Liver (tissue), 9 donors: Measurements from ENCODE around the gene CENPX. TPM values are rescaled to one million over a fixed set of nuclear protein-coding genes. Genes with fewer than 3 reads are reported as not detected.

Source experiments
- DNase-seq: peaks from one replicate; pipeline ENCODE4 v3.0.0-alpha.2; 2017; ENCODE audit warnings: low spot score
- H3K27ac ChIP-seq, 2 donors: one replicate each; pipeline ENCODE4 v1.7.0; 2013; ENCODE audit warnings: inconsistent platforms in 2 of 2, low read length in 2 of 2, control low read depth in 1 of 2, low read depth in 1 of 2, mild to moderate bottlenecking in 1 of 2
- H3K27me3 ChIP-seq, 4 donors: one replicate each; pipeline versions ENCODE4 v1.6.1 to v1.7.0; 2013; ENCODE audit warnings: low read length in 3 of 4, inconsistent platforms in 1 of 4, mild to moderate bottlenecking in 1 of 4, moderate library complexity in 1 of 4; ENCODE audit not compliant: control insufficient read depth in 4 of 4, insufficient read depth in 4 of 4
- H3K36me3 ChIP-seq, 4 donors: one replicate each; pipeline versions ENCODE4 v1.6.1 to v1.7.0; 2013; ENCODE audit warnings: low read length in 3 of 4, mild to moderate bottlenecking in 3 of 4, low read depth in 1 of 4, moderate library complexity in 1 of 4; ENCODE audit not compliant: control insufficient read depth in 4 of 4, insufficient read depth in 3 of 4
- H3K4me1 ChIP-seq, 4 donors: one replicate each; pipeline versions ENCODE4 v1.6.1 to v1.7.0; 2013; ENCODE audit warnings: low read length in 3 of 4, mild to moderate bottlenecking in 3 of 4, moderate library complexity in 1 of 4; ENCODE audit not compliant: control insufficient read depth in 4 of 4, insufficient read depth in 4 of 4
- H3K4me3 ChIP-seq, 3 donors: one replicate each; pipeline versions ENCODE4 v1.6.1 to v1.7.0; 2013; ENCODE audit warnings: low read length in 3 of 3, control low read depth in 1 of 3, low read depth in 1 of 3, mild to moderate bottlenecking in 1 of 3
- H3K9ac ChIP-seq, 2 donors: one replicate each; pipeline ENCODE4 v1.7.0; 2013; ENCODE audit warnings: low read length in 2 of 2, mild to moderate bottlenecking in 2 of 2, moderate library complexity in 2 of 2, control low read depth in 1 of 2, low read depth in 1 of 2
- H3K9me3 ChIP-seq, 4 donors: one replicate each; pipeline versions ENCODE4 v1.6.1 to v1.7.0; 2013; ENCODE audit warnings: low read length in 3 of 4; ENCODE audit not compliant: control insufficient read depth in 4 of 4
- ATF3 ChIP-seq: IDR thresholded peaks from 2 replicates; pipeline ENCODE4 v1.6.1; 2016; ENCODE audit warnings: antibody characterized with exemption
- CTCF ChIP-seq: fragments of 150-350 bp; IDR thresholded peaks from 2 replicates; pipeline ENCODE4 v1.5.1; 2017; ENCODE audit warnings: improper control_type of control experiment, low read depth, low read length; ENCODE audit not compliant: missing input control
- EGR1 ChIP-seq, 2 donors: IDR thresholded peaks; 2 replicates each; pipeline ENCODE4 v1.6.1; 2016 to 2018; ENCODE audit warnings: antibody characterized with exemption in 2 of 2, low read depth in 2 of 2
- FOXA1 ChIP-seq: IDR thresholded peaks from 2 replicates; pipeline ENCODE4 v1.6.1; 2016; ENCODE audit warnings: antibody characterized with exemption
- FOXA2 ChIP-seq: IDR thresholded peaks from 2 replicates; pipeline ENCODE4 v1.6.1; 2016; ENCODE audit warnings: antibody characterized with exemption
- GABPA ChIP-seq, 2 donors: IDR thresholded peaks in 1 of 2; conservative IDR thresholded peaks in 1 of 2; 2 replicates each; pipeline ENCODE4 v1.6.1; 2016; ENCODE audit warnings: antibody characterized with exemption in 2 of 2, mild to moderate bottlenecking in 1 of 2, moderate library complexity in 1 of 2
- HNF4A ChIP-seq, 2 donors: conservative IDR thresholded peaks; 2 replicates each; pipeline ENCODE4 v1.6.1; 2016; ENCODE audit warnings: antibody characterized with exemption in 2 of 2, mild to moderate bottlenecking in 2 of 2
- HNF4G ChIP-seq: IDR thresholded peaks from 2 replicates; pipeline ENCODE4 v1.6.1; 2016; ENCODE audit warnings: antibody characterized with exemption
- JUND ChIP-seq, 2 donors: IDR thresholded peaks; 2 replicates each; pipeline ENCODE4 v1.6.1; 2016; ENCODE audit warnings: antibody characterized with exemption in 2 of 2
- NR2F2 ChIP-seq: IDR thresholded peaks from 2 replicates; pipeline ENCODE4 v1.6.1; 2016; ENCODE audit warnings: antibody characterized with exemption
- RAD21 ChIP-seq, 2 donors: IDR thresholded peaks; 2 replicates each; pipeline ENCODE4 v1.6.1; 2016; ENCODE audit warnings: antibody characterized with exemption in 2 of 2, mild to moderate bottlenecking in 2 of 2
- RXRA ChIP-seq, 2 donors: IDR thresholded peaks; 2 replicates each; pipeline ENCODE4 v1.6.1; 2017 to 2018; ENCODE audit warnings: antibody characterized with exemption in 2 of 2, mild to moderate bottlenecking in 1 of 2
- SP1 ChIP-seq: IDR thresholded peaks from 2 replicates; pipeline ENCODE4 v1.6.1; 2018; ENCODE audit warnings: antibody characterized with exemption, mild to moderate bottlenecking
- TAF1 ChIP-seq: conservative IDR thresholded peaks from 2 replicates; pipeline ENCODE4 v1.6.1; 2016; ENCODE audit warnings: antibody characterized with exemption, mild to moderate bottlenecking
- YY1 ChIP-seq: IDR thresholded peaks from 2 replicates; pipeline ENCODE4 v1.6.1; 2016; ENCODE audit warnings: antibody characterized with exemption, mild to moderate bottlenecking
- ZBTB33 ChIP-seq: IDR thresholded peaks from 2 replicates; pipeline ENCODE4 v1.6.1; 2016; ENCODE audit warnings: antibody characterized with exemption
- WGBS: extraction: QIAGEN DNeasy Blood & Tissue Kit; methylation state at CpG from one replicate; pipeline ENCODE4 v1.1.7; 2013; 5-methylcytosine and 5-hydroxymethylcytosine counted together
- polyA plus RNA-seq, 2 donors: library from polyadenylated mRNA; stranded (reverse) in 1 of 2; unstranded in 1 of 2; fragments of 200-250 nt in 1 of 2; fragments of >200 nt in 1 of 2; fragmentation: Nextera tagmentation in 1 of 2; extraction: Ambion mirVana in 1 of 2; gene quantifications; one replicate each; pipeline versions ENCODE4 v1.2.1 to v1.2.3, GENCODE V29; 2013 to 2015
- total RNA-seq, 2 donors: library from RNA; depleted of rRNA; stranded (reverse); fragments of >200 nt; gene quantifications; one replicate each; pipeline ENCODE4 v1.2.3, GENCODE V29; 2014
- TF ChIP-seq, protein P1 (sequence below): IDR thresholded peaks from 2 replicates; pipeline ENCODE4 v1.6.1; 2016; ENCODE audit warnings: antibody characterized with exemption, mild to moderate bottlenecking
- TF ChIP-seq, protein P2 (sequence below): IDR thresholded peaks from 2 replicates; pipeline ENCODE4 v1.6.1; 2016; ENCODE audit warnings: antibody characterized with exemption
- donor health status: healthy.
- donor health status: healthy.
- donor health status: healthy.
- donor health status: healthy.
- donor health status: healthy.

CENPX gene
- total and polyA plus RNA-seq, 4 donors: 22.5 to 83.9 (median 44.9) TPM

DNA sequence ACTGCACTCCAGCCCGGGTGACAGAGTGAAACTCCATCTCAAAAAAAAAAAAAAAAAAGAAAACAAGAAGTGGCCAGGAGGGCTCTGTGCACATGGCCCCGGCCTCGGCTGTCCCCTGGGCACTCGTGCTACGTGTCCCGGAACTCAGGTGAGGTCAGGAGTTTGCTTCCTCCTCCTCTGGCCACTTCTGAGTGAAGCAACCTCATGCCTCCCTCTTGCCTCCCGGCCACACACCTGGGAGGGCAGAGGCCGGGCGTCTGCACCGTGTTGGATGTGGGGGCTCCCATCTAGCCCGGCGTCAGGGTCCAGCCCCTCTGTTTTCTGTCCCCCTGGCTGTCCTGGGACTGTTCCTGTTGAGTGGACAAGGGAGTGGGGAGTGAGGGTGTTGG lies 23.1 kb downstream of the CENPX start:
- WGBS: 76% methylated on average over 12 of the region's 12 CpGs
- Histone ChIP-seq H3K9ac (no peak overlapping the region), H3K36me3 (peaks cover 0 to 3% (median under 1%) of the 10 kb centered on the region in 4 donors), H3K4me1 (peaks cover 6 to 21% (median 12%) of the 10 kb centered on the region in 4 donors), H3K4me3 (no peak overlapping the region), H3K27ac (peak overlapping the region in 1 of 2 donors; percentile 52), H3K27me3 (no peaks in the 10 kb centered on the region), H3K9me3 (no peaks in the 10 kb centered on the region)
- TF ChIP-seq FOXA1: no peak
- peak in 1 of 2 donors; percentile 7 for TF ChIP-seq RXRA (IDR thresholded peaks at IDR 0.05)
- TF ChIP-seq HNF4G: no peak
- no peak for DNase-seq

DNA sequence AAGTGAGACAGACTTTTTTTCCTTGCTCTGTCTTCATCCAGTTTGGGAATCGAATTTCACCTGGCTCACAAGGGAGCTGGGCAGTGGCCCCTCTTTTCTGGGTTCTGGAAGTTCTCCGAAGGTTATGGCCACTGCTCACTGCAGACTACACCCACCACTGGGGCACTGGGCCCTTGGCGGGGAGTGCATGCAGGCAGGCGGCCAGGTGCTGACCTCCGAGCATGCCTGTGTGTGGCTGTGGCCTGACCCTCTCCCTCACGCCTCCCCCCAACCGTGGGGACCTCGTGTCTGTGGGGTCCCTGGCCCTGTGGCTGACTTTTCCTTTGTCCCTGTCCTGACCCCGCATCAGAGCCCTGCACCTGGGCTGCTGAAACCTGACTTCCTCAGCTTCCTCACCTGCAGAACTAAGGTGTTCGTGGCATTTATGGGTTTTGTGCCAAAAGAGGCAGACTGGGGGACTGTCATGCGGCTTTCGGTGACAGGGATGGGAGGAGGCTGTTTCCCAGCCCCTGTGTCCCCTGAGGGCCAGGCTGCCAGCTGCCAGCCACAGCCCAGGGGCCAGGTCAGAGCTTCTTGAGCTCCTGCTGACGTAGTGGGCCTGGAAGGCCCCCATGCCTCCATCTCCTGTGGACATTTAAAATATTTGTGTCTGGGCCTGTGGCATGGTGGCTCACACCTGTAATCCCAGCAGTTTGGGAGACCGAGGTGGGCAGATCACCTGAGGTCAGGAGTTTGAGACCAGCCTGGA lies 23.8 kb downstream of the CENPX start:
- WGBS: 91% methylated on average over 14 of the region's 14 CpGs
- no peak overlapping the region for H3K27ac ChIP-seq
- H3K36me3 ChIP-seq: peaks cover 0 to 3% (median 2%) of the 10 kb centered on the region in 4 donors
- H3K4me1 ChIP-seq: peaks cover 6 to 25% (median 17%) of the 10 kb centered on the region in 4 donors
- H3K9me3 ChIP-seq: no peaks in the 10 kb centered on the region
- no peak overlapping the region for H3K4me3 ChIP-seq
- no peak overlapping the region for H3K9ac ChIP-seq
- TF ChIP-seq EGR1 (IDR thresholded peaks at IDR 0.05; ENCODE audit: low read depth in 2 of 2) (no peak), CTCF (no peak), GABPA (IDR thresholded peaks at IDR 0.05 in 1 of 2, conservative IDR thresholded peaks at IDR 0.05 in 1 of 2) (no peak), ATF3 (no peak), YY1 (no peak), TAF1 (no peak), HNF4G (no peak), FOXA2 (no peak), NR2F2 (no peak), JUND (IDR thresholded peaks at IDR 0.05) (no peak), FOXA1 (no peak), SP1 (no peak), ZBTB33 (no peak), RAD21 (IDR thresholded peaks at IDR 0.05) (no peak), RXRA (IDR thresholded peaks at IDR 0.05) (no peak), HNF4A (conservative IDR thresholded peaks at IDR 0.05) (no peak)
- TF ChIP-seq, protein P1, sequence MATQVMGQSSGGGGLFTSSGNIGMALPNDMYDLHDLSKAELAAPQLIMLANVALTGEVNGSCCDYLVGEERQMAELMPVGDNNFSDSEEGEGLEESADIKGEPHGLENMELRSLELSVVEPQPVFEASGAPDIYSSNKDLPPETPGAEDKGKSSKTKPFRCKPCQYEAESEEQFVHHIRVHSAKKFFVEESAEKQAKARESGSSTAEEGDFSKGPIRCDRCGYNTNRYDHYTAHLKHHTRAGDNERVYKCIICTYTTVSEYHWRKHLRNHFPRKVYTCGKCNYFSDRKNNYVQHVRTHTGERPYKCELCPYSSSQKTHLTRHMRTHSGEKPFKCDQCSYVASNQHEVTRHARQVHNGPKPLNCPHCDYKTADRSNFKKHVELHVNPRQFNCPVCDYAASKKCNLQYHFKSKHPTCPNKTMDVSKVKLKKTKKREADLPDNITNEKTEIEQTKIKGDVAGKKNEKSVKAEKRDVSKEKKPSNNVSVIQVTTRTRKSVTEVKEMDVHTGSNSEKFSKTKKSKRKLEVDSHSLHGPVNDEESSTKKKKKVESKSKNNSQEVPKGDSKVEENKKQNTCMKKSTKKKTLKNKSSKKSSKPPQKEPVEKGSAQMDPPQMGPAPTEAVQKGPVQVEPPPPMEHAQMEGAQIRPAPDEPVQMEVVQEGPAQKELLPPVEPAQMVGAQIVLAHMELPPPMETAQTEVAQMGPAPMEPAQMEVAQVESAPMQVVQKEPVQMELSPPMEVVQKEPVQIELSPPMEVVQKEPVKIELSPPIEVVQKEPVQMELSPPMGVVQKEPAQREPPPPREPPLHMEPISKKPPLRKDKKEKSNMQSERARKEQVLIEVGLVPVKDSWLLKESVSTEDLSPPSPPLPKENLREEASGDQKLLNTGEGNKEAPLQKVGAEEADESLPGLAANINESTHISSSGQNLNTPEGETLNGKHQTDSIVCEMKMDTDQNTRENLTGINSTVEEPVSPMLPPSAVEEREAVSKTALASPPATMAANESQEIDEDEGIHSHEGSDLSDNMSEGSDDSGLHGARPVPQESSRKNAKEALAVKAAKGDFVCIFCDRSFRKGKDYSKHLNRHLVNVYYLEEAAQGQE: no peak
- TF ChIP-seq, protein P2, sequence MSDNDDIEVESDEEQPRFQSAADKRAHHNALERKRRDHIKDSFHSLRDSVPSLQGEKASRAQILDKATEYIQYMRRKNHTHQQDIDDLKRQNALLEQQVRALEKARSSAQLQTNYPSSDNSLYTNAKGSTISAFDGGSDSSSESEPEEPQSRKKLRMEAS: no peak
- DNase-seq: no peak
- H3K27me3 ChIP-seq: no peaks in the 10 kb centered on the region
